Measurements from ENCODE around the gene DPYSL5.

GRCh38 chr2:26980971-26981370 lies 133.0 kb downstream of the DPYSL5 start:
- TF ChIP-seq CTCF (IDR thresholded peaks at IDR 0.05) (no peak), EP300 (IDR thresholded peaks at IDR 0.05) (no peak), POLR2A (IDR thresholded peaks at IDR 0.05) (no peak)

Data from tibial nerve (tissue), 4 donors.